IPS-11a (cell line): ENCODE measurements around the gene CHPF.

Source experiments
- H3K4me3 ChIP-seq: one replicate; pipeline ENCODE4 v1.5.1; 2013; ENCODE audit warnings: low read depth, low read length, control low read depth

The CHPF gene

DNA sequence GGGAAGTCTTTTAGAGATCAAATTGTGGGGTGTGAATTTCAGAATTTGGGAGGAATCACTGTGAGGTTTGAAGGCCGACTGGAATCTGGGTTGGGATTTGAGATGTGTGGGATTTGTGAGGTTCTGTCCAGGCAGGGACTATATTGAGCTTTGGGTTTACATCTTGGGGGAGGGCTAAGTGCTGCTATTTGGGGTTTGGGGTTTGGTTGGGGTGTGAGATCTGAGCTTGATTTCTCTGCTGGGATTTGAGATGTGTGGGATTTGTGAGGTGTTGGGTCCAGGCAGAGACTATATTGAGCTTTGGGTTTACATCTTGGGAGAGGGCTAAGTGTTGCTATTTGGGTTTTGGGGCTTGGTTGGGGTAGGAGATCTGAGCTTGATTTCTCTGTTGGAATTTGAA, 44.1 kb downstream of the CHPF start:
- no peak overlapping the region for H3K4me3 ChIP-seq

DNA sequence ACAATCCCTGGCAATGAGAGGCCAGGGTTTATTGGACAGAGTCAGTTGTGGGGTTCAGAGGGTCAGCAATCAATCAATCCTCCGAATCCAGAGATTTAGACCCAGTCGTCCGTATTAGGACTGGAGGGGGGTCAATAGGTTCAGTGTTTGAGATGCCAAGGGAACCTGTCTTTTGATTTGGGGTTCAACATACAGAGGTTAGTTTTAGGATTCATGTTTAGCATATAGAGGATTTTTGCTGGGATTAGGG, 44.6 kb downstream of the CHPF start:
- peak overlapping the region; percentile 63 for H3K4me3 ChIP-seq

DNA sequence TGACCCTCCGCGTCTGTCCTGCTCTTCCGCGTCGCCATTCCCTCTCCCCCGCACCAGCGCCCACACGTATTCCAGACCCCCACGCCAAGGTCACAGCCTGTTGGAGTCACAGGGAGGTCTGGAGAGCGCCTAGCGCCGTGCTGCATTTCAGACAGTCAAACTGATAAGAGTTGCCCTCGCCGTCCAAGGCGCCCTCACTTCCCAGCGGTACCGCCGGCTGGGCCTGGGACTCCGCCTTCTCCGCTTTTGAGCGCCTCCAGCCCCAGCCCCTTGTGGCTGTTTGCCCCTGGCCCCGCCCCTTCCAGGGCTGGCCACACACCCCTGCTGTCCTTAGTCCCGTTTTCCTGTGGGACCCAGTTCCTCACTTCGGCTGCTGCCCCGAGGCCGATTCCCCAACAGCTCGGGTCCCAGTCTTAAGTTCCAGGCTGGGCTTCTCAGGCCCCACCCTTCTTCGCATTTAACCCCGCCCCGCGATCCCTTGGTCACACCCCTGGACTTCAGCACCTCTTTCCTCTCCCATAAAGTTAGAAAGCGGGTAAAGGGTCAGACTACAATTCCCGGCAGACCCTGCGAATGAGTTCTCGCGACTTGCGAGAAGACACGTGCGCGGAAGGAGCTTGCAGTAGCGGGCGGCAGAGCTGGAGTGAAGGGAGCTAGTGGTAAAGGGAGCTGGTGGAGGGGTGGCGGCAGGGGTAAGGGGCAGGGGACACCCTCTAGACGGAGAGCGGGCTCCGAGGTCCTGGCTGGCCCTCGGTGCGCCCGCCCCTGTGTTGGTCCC, 45.1 kb downstream of the CHPF start, which contains the start of gene GMPPA:
TSS of gene GMPPA (plus strand) at position 612 of the 778 bp plus-strand sequence. CDS start 1,085 bp downstream, outside the sequence.
- peak within 1 kb of the TSS; percentile 63 for H3K4me3 ChIP-seq

DNA sequence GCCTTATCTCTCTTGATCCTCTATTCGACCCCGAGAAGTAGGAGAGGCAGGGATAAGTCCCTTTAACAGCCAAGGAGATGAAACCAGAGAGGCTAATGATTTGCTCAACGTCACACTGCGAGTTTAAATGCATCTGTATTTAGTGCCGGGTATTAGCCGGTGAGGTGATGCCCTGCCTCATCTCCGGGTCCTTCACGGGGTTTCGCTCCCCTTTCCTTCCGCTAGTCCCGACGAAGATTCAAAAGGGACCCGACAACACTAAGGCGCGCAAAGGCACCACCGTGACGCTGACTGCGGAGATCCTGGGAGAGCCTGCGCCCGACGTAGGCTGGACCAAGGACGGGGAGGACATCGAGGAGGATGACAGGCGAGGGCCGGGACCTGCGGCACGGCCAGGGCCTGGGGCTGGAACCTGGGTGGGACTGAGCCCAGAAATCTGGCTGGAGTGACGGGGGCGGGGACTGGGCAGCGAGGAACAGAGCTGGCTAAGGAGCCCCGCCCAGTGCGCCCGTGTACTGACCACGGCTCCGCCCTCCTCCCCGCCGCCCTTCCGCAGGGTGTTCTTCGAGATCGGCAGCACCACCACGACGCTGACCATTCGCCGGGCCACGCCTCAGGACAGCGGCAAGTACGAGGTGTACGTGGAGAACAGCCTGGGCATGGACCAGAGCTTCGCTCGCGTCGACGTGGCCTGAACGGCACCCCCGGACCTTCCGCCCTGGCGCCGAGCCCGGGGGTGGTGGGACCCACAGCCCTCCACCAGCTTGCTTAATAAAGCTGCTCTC, 45.9 kb downstream of the CHPF start:
- peak overlapping the region; percentile 62 for H3K4me3 ChIP-seq

DNA sequence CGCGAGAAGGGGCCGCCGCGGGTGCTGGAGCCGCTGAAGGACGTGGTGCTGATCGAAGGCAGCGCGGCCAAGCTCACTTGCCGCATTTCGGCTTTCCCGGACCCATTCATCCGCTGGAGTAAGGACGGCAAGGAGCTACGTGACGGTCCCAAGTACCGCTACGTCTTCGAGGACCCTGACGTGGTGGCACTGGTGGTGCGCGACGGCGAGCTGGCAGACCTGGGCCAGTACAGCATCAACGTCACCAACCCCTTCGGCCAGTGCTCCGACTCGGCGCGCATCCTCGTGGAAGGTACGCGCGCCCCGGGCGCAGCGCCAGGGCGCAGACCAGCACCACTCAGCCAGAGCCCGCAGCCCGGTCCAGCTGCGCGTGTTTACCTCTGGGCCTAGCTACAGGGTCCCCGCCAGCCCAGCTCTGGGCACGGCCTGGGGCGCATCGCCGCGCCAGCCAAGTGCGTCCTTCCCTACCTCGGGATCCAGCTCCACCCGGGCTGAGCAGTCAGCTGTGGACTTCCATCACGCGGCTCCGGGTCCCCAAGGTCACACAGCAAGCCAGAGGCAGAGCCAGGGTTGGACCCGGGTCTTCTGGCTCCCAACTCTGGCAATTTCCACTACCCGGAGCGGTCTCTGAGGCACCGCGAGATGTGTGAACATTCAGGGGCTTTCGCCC, 46.6 kb downstream of the CHPF start:
- peak overlapping the region; percentile 1 for H3K4me3 ChIP-seq

DNA sequence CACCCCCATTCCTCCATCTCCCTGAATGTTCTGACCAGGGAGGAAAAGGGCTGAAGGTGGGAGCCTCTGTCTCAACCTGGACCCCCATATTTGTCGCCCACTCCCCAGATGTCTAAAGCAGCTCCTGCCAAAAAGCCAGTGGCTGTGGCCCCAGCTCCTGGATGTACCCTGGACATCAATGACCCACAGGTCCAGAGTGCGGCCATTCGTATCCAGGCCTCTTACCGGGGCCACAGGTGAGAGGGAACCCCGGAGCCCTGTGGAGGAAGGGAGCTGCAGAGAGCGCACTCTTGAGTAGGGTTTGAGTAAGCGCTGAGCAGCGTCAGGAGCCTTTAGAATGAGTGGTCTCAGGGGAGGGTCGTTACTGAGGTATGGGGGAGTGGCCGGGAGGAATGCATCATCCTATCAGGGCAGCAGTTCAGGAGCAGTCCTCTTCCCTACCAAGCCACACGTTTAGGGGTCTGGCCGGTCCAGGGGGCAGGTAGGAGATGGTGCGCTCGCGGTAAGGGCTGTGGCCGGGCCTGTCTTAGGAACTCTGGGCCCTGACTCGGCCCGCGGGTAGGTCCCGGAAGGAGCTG, 47.3 kb downstream of the CHPF start:
- H3K4me3 ChIP-seq: no peak overlapping the region

DNA sequence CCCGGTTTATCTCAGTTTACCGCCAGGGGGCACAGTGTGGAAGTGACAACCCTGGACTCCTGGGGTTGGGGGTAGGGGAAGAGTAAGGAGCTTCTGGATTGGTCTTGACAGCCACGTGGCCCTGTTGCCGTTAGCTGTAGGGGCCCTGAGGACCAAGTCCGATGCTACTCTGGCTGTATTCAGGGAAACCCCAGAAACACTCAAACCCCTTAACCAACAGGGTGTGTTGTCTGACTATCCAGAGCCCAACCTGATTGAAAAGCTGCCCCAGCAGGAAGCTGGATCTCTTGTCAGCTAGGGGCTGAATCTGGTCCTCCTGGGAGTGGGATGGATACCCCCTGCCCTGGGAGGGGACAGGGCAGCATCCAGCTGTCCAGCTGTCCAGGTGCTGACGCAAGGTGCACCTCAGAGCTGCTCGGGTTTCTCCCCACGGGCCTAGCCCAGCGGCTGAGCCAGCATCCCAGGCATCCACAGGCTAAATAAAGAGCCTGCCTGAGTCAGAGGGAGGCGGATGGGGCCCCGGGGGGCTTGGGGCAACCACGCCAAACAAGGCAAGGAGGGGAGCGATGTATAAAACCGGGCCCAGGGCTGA, 48.0 kb downstream of the CHPF start:
- H3K4me3 ChIP-seq: no peak overlapping the region

DNA sequence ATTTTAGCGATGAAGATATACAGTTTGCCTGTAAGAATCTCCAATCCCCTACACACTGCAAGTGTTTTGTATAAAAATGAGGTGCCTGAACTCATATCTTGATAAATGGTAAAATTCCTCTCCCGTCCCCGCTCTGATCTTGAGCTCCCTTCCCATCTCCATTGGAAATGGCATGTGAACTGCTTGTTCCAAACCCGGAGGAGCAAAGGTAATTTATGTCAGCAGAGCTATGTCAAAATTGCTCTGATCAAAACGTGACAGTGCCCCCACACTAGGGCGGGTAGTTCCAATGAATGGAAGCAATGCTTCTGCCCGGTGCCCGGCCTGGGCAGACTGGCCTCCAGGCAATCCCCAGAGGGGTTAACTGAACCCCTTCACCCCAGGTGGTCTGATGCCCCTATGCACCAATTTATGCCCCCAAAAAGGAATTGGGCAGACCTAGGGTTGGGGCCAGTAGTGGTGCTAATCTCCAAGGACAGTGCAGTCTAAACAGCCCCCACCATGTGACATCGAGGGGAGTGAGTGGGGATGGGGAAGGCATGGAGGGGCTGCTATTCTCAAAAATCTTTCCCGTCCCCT, 48.6 kb downstream of the CHPF start:
- H3K4me3 ChIP-seq: no peak overlapping the region

DNA sequence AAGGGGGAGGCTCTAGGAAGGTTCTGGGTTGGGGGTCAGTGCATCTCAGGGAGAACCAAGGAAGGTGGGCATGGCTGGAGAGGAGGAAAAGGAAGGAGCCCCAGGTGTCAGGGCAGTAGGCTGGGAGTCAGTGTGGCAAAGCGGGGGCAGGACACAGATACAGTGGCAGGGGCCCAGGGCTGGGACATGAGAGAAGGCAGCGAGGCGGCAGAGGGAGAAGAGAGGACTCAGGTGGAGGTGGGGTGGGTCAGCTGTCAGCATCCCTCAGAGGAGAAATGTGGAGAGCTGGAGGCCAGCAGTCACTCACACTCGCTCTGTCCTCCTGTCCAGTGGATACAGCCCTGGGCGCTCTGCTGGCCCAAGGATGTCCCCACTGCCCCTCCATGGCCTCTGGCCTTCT, 50.5 kb downstream of the CHPF start:
- H3K4me3 ChIP-seq: no peak overlapping the region

DNA sequence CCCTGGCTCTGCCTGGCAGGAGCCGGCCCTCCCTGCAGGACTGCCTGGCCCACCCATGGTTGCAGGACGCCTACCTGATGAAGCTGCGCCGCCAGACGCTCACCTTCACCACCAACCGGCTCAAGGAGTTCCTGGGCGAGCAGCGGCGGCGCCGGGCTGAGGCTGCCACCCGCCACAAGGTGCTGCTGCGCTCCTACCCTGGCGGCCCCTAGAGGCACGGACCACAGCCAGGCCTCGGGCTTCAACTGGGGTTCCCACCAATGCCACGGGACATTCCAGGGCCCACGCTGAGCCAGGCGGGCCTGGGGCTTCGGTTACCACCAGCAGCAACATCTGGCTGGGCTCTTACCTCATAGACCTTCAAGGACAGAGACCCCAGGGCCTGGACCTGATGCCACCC, 51.0 kb downstream of the CHPF start:
- H3K4me3 ChIP-seq: no peak overlapping the region

DNA sequence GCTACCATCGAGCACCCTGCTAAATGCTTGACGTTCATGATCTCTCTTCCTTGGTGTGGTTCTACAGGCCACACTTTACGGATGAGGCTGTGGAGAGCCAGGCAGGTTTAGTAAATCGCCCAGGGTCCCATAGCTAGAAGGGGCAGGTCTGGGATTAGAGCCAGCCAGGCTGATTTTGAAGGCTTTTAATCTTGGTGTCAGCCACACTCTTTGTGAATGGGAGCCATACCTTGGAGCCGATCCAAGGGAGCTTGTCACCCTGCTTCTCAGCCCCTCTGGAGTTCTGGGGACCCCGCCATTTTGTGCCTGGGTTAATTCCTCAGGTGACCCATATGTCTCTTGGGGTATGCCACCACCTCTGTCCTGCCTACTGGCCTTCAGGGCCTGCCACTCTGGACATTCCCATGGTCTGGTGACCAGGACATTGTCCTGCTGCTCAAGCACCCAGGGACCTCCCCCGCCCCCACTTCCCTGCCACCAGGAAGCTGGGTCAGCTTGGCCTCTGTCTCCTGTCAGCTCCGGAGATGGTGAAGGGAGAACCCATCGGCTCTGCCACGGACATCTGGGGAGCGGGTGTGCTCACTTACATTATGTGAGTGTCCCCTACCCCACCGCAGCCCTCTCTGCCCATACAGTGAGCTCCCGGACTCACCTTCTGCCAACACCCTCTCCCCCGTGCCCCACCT, 52.2 kb downstream of the CHPF start:
- no peak overlapping the region for H3K4me3 ChIP-seq

DNA sequence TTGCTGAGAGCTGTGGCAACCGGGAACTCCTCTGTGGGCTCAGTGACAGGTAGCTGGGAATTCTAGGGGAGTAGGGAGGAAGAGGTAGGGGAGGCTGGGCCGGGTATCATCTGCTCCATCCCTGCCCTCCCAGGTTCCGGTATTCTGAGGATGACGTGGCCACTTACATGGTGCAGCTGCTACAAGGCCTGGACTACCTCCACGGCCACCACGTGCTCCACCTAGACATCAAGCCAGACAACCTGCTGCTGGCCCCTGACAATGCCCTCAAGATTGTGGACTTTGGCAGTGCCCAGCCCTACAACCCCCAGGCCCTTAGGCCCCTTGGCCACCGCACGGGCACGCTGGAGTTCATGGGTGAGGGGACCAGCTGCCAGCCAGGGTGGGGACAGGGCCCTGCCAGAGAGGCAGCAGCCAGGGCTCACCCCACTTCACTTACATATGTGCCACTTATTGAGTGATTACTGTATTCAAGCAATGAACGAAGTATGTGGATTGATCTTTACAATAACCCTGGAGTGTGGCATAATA, 52.9 kb downstream of the CHPF start:
- no peak overlapping the region for H3K4me3 ChIP-seq

DNA sequence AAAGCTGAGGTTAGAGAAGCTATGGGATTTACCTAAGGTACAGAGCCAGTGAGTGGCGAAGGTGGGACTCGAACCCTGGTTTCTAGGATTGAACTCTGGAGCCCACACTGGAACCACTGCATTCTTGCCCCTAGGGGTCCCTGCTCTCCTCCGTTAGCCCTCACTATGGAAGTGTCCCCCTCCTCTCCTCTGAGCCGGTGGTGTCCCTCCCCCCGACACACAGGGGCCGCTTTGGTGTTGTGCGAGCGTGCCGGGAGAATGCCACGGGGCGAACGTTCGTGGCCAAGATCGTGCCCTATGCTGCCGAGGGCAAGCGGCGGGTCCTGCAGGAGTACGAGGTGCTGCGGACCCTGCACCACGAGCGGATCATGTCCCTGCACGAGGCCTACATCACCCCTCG, 53.4 kb downstream of the CHPF start:
- no peak overlapping the region for H3K4me3 ChIP-seq

DNA sequence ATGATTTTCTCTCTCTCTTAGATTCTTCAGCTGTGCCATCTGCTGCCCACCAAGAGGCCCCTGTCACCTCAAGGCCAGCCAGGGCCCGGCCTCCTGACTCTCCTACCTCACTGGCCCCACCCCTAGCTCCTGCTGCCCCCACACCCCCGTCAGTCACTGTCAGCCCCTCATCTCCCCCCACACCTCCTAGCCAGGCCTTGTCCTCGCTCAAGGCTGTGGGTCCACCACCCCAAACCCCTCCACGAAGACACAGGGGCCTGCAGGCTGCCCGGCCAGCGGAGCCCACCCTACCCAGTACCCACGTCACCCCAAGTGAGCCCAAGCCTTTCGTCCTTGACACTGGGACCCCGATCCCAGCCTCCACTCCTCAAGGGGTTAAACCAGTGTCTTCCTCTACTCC, 54.3 kb downstream of the CHPF start:
- no peak overlapping the region for H3K4me3 ChIP-seq
